ENCODE data around the gene PRCP.
A peak's percentile ranks its signal among the peaks of the same experiment; 100 is the strongest.
"Not testable (repeated sequence)": the region's sequence is repeated elsewhere in the genome, so short reads cannot be mapped to it uniquely, and the experiment has no call there.

The PRCP gene

DNA sequence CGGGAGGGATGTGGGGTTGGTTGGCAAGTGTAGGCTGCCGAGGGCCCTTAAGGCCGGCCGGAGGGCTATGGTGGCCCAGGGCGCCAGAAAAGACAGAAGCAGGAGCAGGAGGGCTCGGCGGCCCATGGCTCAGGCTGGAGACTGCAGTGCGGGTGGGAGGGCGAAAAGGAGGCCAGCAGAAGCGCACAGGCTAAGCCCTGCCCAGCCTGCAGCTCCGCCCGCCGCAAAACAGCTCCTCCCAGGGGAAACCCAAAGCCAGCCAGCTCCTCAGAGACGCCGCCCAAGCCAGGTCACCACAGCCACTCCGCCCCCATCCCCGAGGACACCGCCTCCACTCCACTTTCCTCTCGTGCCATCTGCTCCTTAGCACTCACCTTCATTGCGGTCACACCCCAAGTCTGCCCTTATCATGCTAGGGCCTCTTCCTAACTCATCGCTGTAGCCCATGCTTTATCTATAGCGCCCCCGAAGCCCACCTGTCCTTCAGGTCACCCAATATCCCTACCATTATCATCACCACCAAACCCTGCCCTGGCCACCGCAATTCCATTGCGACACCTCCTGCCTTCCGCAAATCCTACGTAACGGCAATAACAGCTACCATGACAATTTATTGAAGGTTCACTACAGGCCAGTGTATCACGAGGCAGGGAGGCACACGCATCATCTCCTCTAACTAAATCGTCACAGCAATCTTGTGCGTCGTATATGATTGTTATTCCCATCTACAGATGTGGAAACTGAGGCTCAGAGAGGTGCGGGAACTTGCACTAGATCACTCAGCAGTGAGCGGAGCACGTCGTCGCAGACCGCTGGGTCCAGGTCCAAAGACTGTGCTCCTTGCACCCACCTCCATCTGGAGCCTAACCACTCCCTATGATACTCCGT, at the start of gene PRCP:
TSS of gene PRCP (minus strand) at position 154 of the 888 bp plus-strand sequence. CDS start at position 126, 28 bp downstream.
- DNase-seq, result peak; percentile 92

DNA sequence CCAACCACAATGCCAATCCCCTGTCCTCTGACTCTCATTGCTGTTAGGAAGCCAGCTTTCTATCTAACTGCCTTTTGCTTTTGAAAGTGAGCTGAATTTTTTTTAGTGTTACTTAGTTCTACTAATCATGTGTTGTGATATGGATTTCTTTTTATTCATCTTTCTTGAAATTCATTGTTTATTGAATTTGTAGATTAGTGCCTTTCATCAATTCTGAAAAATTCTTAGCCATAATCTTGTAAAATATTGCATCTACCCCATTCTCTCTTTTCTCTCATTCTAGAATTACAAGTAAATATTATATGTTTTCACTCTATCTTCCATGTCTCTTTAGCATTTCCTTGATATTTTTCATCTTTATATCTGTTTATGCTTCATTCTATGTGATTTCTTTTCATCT, 49.1 kb upstream of the PRCP start:
- DNase-seq, result no peak

DNA sequence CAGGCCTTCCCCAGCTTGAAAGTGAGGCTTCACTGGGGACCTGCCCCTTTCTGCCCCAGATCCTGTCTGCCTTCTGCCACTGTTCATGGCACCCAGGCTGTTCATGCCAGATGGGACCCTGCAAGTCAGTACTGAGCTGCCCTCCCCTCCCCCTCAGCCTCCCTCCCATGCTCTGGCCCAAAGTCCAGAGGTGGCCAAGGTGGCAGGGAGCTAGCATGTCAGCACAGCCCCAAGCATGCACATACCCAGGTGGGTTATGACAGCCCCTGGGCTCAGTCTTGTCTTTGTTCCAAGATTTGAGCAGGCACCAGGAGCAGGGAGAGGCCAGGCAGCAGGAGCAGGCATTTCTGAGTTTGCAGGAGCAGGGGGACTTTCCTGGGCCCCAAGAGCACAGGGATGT, 45.5 kb upstream of the PRCP start:
- no peak for DNase-seq

DNA sequence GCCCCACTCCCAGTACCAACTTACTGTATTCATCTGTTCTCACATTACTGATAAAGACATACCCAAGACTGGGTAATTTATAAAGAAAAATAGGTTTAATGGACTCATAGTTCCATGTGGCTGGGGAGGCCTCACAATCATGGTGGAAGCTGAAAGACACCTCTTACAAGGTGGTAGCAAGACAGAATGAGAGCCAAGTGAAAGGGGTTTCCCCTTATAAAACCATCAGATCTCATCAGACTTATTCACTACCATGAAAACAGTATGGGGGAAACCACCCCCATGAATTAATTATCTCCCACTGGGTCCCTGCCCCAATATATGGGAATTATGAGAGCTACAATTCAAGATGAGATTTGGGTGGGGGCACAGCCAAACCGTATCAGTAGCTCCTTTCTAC, 44.8 kb upstream of the PRCP start:
- DNase-seq, result not testable (repeated sequence)

DNA sequence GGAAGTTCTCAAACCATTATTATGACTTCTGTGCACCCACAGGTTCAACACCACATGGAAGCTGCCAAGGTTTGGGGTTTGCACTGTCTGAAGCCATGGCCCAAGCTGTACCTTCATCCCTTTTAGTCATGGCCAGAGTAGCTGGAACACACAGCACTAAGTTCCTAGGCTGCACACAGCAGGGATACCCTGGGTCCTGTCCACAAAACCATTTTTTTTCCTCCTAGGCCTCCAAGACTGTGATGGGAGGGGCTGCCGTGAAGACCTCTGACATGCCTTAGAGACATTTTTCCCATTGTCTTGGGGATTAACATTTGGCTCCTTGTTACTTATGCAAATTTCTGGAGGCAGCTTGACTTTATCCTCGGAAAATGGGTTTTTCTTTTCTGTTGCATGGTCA, 44.0 kb upstream of the PRCP start:
- DNase-seq, result no peak

DNA sequence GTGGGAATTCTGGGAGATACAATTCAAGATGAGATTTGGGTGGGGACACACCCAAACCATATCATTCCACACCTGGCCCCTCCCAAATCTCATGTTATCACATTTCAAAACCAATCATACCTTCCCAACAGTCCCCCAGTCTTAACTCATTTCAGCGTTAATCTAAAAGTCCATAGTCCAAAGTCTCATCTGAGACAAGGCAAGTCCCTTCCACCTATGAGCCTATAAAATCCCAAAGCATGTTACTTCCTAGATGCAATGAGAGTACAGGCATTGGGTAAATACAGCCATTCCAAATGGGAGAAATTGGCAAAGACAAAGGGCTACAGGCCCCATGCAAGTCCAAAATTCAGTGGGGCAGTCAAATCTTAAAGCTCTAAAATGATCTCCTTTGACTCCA, 43.2 kb upstream of the PRCP start:
- not testable (repeated sequence) for DNase-seq

DNA sequence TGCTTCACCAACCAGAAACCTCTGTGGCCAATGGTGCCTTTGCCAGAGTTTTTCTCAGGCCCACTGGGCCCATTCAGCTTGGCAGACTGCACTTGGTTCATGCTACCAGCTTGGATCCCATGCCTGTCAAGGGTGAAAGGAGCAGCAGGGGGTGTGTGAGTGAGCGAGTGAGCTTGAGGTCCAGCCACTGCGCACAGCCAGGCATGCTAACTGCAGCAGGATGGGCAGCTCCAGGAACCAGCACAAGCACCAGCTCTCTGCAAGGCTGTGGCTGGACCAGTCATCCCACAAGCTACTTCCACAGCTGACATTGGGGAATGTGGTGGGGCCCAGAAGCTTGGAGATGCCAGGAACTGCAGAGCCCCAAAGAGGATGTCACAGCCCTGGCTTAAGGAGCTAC, 42.1 kb upstream of the PRCP start:
- DNase-seq, result no peak

DNA sequence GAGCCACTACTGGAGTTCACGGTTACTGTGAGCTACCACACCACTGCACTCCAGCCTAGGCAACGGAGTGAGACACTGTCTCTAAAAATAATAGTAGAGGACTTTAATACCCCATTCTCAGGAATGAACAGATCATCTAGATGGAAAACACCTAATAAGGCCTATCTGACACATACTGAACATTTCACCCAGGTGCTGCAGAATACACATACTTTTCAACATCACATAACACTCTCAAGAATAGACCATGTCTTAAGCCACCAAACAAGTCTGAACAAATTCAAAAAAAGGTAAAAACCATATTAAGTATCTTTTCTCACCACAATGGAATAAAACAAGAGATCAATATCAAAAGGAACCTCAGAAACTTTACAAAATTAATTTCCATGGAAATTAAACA, 39.2 kb upstream of the PRCP start:
- DNase-seq, result no peak

DNA sequence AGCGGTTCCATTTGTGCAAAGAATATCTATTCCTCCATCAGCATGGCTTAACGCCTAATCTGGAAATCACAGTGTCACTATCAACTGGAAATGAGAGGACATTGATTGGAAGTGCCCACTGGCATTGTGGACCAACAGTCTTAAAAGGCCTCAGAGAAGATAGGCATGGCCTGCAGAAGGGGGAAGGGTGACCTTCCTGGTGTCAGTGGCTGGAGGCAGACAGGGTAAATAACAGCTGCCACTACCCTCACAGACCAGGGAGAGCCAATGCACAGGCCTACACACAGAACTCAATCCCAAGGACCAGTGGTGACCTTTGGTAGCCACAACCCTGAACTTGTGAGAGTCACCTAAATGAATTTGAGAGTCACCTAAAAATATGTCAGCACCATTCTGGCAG, 37.3 kb upstream of the PRCP start:
- no peak for DNase-seq

DNA sequence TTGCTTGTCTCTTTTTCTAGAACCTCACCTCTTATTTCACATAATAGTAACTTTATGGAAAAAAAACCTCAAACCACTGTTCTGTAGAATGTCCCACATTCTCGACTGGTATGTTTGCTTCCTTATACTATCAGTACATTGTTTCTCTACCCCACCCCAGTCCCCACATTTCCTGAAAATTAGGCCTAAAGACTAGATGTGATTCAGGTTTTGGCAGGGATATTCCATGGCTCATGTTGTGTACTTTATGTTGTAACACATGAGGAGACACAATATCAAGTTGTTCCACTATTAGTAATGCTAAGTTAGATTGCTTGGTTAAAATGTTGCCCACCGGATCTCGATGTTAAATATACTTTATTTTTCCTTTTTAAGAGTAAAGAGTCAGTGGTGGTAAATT, 36.0 kb upstream of the PRCP start:
- DNase-seq, result no peak

DNA sequence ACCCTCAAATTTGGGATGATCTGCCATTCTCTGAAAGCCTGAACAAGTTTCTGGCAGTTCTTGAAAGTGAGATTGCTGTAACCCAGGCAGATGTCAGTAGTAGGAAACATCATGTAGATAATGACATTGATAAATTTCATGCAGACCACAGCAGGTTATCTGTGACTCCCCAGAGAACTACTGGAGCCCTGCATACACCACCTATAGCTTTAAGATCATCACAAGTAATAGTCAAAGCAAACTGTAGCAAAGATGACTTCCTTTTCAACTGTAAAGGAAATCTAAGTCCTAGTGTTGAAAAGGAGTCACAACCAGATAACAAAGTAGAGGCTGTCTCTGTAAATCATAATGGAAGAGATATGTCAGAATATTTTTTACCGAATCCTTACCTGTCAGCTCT, 32.3 kb upstream of the PRCP start:
- no peak for DNase-seq

DNA sequence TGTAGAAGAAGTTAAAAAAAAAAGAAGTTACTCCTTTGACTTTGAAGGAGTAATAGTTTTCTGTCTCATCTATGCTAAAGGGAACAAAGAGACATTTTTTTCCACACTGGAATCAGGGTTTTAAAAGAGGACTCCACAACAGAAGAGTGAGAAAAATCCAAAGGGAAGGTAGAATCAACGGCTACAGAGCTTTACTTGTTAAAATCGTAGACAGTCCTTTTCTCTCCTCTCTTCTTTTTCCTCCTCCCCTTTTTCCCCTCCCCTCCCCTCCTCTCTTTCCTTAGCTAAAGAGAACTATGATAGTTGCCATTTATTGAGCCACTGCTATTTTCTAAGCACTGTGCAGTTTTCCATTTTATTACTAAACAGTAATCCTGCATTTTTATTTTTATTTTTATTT, 30.5 kb upstream of the PRCP start:
- DNase-seq, result no peak

DNA sequence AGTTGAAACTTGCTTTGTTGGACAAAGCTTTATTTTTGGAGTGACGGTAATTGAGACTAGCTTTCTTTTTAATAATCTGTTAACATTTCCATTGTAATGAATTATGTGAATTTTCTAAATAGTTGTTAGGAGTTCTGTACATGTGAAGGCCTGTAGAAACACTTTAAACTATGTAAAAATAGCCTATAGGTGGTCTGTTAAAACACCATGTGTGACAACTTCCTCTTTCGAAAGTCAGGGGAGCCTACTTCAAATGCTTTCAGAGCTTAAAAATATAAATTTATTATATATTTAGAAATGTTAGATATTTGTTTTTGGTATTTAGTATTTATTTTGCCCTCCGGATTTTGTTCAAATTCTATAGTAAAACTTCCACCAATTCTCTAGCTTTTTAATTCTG, 30.0 kb upstream of the PRCP start:
- no peak for DNase-seq

DNA sequence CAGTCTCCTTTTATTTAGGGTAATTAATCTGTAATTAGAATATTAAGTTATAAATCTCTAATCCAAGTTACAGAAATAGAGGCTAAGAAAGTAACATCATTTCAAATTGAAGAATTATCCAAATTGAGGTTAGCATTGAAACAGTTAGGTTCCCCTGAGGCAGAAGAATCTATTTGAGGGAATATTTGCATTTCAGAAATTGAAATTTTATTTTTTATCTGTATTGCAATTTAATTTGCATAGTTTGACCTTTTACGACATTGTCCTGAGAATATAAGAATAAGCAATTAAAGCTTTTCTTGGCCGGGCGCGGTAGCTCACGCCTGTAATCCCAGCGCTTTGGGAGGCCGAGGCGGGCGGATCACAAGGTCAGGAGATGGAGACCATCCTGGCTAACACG, 28.9 kb upstream of the PRCP start:
- no peak for DNase-seq

DNA sequence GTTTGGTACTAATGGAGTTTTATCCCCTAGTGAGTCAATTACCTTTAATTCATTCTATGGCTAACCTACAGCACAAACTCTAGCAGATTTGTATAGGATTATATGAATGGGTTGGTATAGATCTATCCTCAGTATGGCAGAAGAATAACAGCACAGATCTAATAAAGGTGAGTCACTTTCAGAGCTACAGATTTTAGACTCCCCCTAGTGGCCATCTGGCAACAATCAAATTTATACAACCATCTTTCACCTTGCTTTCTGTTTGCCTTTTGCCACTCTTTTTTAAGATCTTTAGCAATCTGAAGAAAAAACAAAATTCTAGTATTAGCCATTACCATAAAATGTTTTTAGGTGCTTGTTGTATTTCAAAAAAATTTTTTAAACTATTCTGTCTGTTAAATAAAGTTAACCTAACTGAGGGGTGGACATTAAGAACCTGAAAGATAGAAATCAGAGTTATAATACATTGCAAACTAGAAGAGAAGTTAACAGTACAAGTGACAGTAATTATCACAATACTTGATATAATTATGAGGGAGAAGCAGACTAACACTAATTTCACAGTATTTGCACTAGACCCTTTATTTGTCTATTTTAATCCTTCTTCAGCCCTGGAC, 27.1 kb upstream of the PRCP start:
- DNase-seq, result peak; percentile 72

DNA sequence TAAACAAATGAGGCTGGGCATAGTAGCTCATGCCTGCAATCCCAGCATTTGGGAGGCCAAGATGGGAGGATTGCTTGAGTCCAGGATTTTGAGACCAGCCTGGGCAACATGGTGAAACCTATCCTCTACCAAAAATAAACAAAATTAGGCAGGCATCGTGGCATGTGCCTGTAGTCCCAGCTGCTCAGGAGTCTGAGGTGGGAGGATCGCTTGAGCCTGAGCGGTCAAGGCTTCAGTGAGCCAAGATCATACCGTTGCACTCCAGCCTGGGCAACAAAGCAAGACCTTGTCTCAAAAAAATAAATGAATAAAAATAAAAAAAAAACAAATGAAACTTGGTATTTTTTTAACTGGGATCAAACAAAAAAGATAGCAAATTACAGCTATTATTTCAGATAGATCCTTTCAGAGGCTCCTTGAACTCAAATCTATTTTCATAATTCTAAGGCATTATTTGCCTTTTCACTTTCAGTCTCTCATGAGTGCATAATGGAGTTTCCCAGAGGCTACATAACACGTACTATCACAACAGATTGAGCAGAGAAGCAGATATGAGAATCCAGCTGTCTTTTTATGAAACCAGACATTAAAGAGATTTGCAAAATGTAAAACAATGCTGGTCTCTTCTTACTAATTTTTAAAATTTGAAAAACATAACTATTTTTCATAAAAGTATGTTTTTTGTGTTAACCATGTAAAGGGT, 24.4 kb upstream of the PRCP start:
- DNase-seq, result no peak

DNA sequence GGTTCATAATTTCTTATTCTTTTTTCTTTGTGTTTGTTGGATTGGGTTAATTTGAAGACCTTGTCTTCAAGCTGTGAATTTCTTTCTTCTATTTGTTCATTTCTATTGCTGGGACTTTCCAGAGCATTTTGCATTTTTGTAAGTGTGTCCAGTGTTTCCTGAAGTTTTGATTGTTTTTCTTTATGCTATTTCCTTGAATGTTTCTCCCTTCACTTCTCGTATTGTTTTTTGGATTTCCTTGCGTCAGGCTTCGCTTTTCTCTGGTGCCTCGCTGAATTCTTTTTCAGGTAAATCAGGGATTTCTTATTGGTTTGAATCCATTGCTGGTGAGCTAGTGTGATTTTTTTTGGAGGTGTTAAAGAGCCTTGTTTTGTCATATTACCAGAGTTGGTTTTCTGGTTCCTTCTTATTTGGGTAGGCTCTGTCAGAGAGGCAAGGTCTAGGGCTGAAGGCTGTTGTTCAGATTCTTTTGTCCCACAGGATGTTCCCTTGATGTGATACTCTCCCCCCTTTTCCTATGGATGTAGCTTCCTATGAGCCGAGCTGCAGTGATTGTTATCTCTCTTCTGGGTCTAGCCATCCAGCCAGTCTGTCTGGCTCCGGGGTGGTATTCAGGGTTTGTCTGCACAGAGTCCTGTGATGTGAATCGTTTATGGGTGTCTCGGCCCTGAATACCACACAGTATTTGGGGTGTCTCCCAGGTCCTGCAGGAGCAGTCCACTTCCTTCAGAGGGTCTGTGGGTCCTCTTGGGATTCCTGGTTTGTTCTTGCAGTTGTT, 22.4 kb upstream of the PRCP start:
- DNase-seq, result not testable (repeated sequence)

DNA sequence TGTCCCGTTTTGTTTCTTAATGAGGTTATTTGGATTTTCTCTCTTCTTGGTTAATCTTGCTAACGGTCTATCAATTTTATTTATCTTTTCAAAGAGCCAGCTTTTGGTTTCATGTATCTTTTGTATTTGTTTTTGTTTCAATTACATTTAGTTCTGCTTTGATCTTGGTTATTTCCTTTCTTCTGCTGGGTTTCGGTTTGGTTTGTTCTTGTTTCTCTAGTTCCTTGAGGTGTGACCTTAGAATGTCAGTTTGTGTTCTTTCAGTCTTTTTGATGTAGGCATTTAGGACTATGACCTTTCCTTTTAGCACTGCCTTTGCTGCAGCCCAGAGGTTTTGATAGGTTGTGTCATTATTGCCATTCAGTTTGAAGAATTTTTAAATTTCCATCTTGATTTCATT, 20.0 kb upstream of the PRCP start:
- not testable (repeated sequence) for DNase-seq

DNA sequence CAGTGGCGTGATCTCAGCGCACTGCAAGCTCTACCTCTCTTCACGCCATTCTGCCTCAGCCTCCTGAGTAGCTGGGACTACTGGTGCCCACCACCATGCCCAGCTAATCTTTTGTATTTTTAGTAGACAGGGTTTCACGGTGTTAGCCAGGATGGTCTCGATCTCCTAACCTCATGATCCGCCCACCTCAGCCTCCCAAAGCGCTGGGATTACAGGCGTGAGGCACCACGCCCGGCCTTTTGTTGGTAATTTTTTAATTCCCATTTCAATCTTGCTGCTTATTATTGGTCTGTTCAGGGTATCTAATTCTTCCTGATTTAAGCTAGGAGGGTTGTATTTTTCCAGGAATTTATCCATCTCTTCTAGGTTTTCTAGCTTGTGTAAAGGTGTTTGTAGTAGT, 19.6 kb upstream of the PRCP start:
- DNase-seq, result not testable (repeated sequence)

DNA sequence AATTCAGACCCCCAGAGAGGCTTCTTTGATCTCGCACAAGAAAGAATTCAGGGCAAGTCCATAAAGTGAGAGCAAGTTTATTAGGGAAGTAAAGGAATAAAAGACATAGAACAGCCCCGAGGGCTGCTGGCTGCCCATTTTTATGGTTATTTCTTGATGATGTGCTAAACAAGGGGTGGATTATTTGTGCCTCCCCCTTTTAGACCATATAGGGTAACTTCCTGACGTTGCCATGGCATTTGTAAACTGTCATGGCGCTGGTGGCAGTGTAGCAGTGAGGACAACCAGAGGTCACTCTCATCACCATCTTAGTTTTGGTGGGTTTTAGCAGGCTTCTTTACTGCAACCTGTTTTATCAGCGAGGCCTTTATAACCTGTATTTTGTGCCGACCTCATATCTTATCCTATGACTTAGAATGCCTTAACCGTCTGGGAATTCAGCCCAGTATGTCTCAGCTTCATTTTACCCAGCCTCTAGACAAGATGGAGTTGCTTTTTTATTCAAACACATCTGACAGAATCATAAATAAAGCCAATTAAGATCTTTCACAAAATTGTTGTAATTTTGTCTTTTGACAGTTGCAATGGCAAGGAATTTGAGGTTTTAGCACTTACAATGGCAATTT, 8.9 kb upstream of the PRCP start:
- DNase-seq, result no peak

DNA sequence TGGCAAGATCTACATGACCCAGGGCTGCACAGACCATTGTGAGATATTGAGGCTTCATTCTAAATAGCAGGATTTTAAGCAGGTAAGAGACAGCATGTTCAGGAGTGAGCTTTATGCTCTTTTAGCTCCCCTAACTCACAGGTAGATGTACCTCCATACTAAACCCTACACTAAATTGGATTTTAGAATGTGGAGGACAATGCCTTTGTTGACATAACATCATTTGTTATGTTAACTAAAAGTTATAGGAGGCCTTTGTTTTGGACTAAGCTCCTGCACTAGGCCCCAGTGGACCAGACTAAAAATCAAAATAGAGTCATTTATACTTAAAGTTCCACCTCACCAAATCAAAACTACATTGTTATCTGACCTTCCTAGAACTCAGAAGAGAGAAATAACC, 8.1 kb upstream of the PRCP start:
- DNase-seq, result no peak

DNA sequence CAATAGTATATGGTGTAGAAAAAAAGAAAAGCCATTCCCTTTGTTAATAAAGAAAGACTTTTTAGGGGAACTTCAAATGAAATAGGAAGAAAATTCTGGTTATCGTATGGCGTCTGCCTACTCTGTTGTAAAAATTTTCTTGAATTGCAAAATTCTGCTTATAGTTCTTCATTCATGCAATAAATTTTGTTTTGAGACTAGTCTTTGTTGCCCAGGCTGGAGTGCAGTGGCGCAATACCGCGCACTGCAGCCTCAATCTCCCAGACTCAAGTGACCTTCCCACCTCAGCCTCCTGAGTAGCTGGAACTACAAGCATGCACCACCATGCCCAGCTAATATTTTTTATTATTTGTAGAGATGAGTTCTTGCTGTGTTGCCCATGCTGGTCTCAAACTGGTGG, 7.1 kb upstream of the PRCP start:
- DNase-seq, result no peak

DNA sequence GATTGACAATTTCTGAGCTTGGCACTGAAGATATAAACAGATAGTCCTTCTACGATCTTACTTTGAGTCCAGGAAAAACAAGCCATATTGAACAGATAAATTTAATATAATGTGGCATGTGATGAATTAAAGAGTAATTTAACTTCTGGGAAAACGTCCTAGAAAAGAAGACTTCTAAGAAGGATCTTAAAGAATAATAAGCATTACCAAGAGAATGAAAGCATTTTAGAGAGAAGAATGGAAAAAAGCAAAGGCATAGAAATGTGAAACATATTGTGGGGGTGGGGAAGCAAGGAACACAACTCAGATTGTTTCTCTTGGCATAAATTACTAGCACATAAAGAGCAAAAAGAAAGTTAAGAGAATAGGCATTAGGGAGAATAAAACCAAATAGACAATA, 6.7 kb upstream of the PRCP start:
- DNase-seq, result no peak
